HEK293 (cell line): ENCODE measurements around the gene DPYD.

ENCODE experiments used
- CTCF ChIA-PET: fragments of 350-600 bp; formaldehyde crosslinking; extraction: SDS; loops from one replicate; lab custom pipeline; 2021; ENCODE audit warnings: antibody characterized with exemption; lab: Yijun Ruan, JAX
- POLR2A ChIA-PET: fragments of 300-600 bp; formaldehyde crosslinking; extraction: SDS; loops from one replicate; lab custom pipeline; 2020; ENCODE audit warnings: antibody characterized with exemption, inconsistent platforms; lab: Yijun Ruan, JAX
- H3K27ac ChIP-seq: fragments of 200-500 bp; sonication (Bioruptor generic); 2 replicates; pipeline ENCODE4 v1.5.1; 2014; ENCODE audit warnings: low read depth, low read length, control low read depth, inconsistent platforms; ENCODE audit errors: extremely low read depth
- H3K36me3 ChIP-seq, 2 experiments: fragments of 200-500 bp in 1 of 2; sonication (Bioruptor generic) in 1 of 2; 1 replicate in 1 of 2; 2 replicates in 1 of 2; pipeline ENCODE4 v1.5.1; 2014 to 2017; ENCODE audit warnings: inconsistent platforms in 2 of 2, low read length in 2 of 2; ENCODE audit not compliant: control insufficient read depth in 2 of 2, insufficient read depth in 1 of 2
- H3K4me1 ChIP-seq: fragments of 200-500 bp; sonication (Bioruptor generic); 2 replicates; pipeline ENCODE4 v1.5.1; 2014; ENCODE audit warnings: mild to moderate bottlenecking, low read length, inconsistent platforms; ENCODE audit not compliant: control insufficient read depth, insufficient read depth
- H3K4me3 ChIP-seq: 2 replicates; pipeline ENCODE4 v1.5.1; 2011; ENCODE audit warnings: low read depth, mild to moderate bottlenecking, control low read depth, low read length, moderate library complexity
- H3K9me3 ChIP-seq: fragments of 200-500 bp; sonication (Bioruptor generic); 2 replicates; pipeline ENCODE4 v1.5.1; 2014; ENCODE audit warnings: low read depth, low read length, inconsistent platforms; ENCODE audit not compliant: control insufficient read depth, insufficient read depth
- ATF2 ChIP-seq: fragments of 450-650 bp; formaldehyde crosslinking; IDR thresholded peaks from 2 replicates; pipeline ENCODE4 v1.5.1; 2016; ENCODE audit warnings: missing biosample characterization, missing genetic modification characterization, low read depth
- KLF9 ChIP-seq: fragments of 450-650 bp; formaldehyde crosslinking; IDR thresholded peaks from 2 replicates; pipeline ENCODE4 v1.5.1; 2016; ENCODE audit warnings: missing biosample characterization, missing genetic modification characterization, low read depth
- MYNN ChIP-seq: fragments of 450-650 bp; formaldehyde crosslinking; IDR thresholded peaks from 2 replicates; pipeline ENCODE4 v1.5.1; 2016; ENCODE audit warnings: missing biosample characterization, missing genetic modification characterization, borderline replicate concordance
- MZF1 ChIP-seq: fragments of 450-650 bp; formaldehyde crosslinking; IDR thresholded peaks from 2 replicates; pipeline ENCODE4 v1.5.1; 2017; ENCODE audit warnings: missing biosample characterization, missing genetic modification characterization, borderline replicate concordance
- RBAK ChIP-seq: fragments of 450-650 bp; formaldehyde crosslinking; IDR thresholded peaks from 2 replicates; pipeline ENCODE4 v1.5.1; 2016; ENCODE audit warnings: missing biosample characterization, missing genetic modification characterization
- SCRT2 ChIP-seq: fragments of 450-650 bp; formaldehyde crosslinking; IDR thresholded peaks from 2 replicates; pipeline ENCODE4 v1.5.1; 2016; ENCODE audit warnings: missing biosample characterization, missing genetic modification characterization
- ZBTB11 ChIP-seq: fragments of 450-650 bp; formaldehyde crosslinking; conservative IDR thresholded peaks from 2 replicates; pipeline ENCODE4 v1.5.1; 2016; ENCODE audit warnings: low read depth, missing biosample characterization, missing genetic modification characterization
- ZBTB21 ChIP-seq: fragments of 450-650 bp; formaldehyde crosslinking; IDR thresholded peaks from 2 replicates; pipeline ENCODE4 v1.5.1; 2017; ENCODE audit warnings: missing biosample characterization, missing genetic modification characterization
- ZBTB48 ChIP-seq: fragments of 450-650 bp; formaldehyde crosslinking; IDR thresholded peaks from 2 replicates; pipeline ENCODE4 v1.5.1; 2016; ENCODE audit warnings: missing biosample characterization, missing genetic modification characterization
- ZNF132 ChIP-seq: fragments of 450-650 bp; formaldehyde crosslinking; IDR thresholded peaks from 2 replicates; pipeline ENCODE4 v1.5.1; 2017; ENCODE audit warnings: missing biosample characterization, missing genetic modification characterization, borderline replicate concordance
- ZNF146 ChIP-seq: fragments of 450-650 bp; formaldehyde crosslinking; IDR thresholded peaks from 2 replicates; pipeline ENCODE4 v1.5.1; 2016; ENCODE audit warnings: missing biosample characterization, missing genetic modification characterization
- ZNF174 ChIP-seq: fragments of 450-650 bp; formaldehyde crosslinking; IDR thresholded peaks from 2 replicates; pipeline ENCODE4 v1.5.0; 2017; ENCODE audit warnings: missing biosample characterization, mild to moderate bottlenecking, missing genetic modification characterization
- ZNF19 ChIP-seq: fragments of 450-650 bp; formaldehyde crosslinking; IDR thresholded peaks from 2 replicates; pipeline ENCODE4; 2016; ENCODE audit warnings: missing biosample characterization, missing genetic modification characterization, low read depth
- ZNF433 ChIP-seq: fragments of 450-650 bp; formaldehyde crosslinking; IDR thresholded peaks from 2 replicates; pipeline ENCODE4 v1.5.1; 2016; ENCODE audit warnings: missing biosample characterization, missing genetic modification characterization, low read depth
- ZNF560 ChIP-seq: fragments of 450-650 bp; formaldehyde crosslinking; IDR thresholded peaks from 2 replicates; pipeline ENCODE4 v1.5.1; 2017; ENCODE audit warnings: missing biosample characterization, missing genetic modification characterization, borderline replicate concordance
- ZNF624 ChIP-seq: fragments of 450-650 bp; formaldehyde crosslinking; IDR thresholded peaks from 2 replicates; pipeline ENCODE4 v1.5.1; 2017; ENCODE audit warnings: missing biosample characterization, missing genetic modification characterization
- TF ChIP-seq, protein P1 (sequence below): fragments of 450-650 bp; formaldehyde crosslinking; IDR thresholded peaks from 2 replicates; pipeline ENCODE4 v1.5.1; 2016; ENCODE audit warnings: missing biosample characterization, missing genetic modification characterization
- TF ChIP-seq, protein P2 (sequence below): fragments of 450-650 bp; formaldehyde crosslinking; IDR thresholded peaks from 2 replicates; pipeline ENCODE4 v1.5.1; 2017; ENCODE audit warnings: missing biosample characterization, missing genetic modification characterization
- TF ChIP-seq, protein P3 (sequence below): fragments of 450-650 bp; formaldehyde crosslinking; IDR thresholded peaks from 2 replicates; pipeline ENCODE4 v1.5.1; 2016; ENCODE audit warnings: missing biosample characterization, missing genetic modification characterization

Gene DPYD

GRCh38 chr1:97767381-97767780, 153.5 kb downstream of the DPYD start:
- CTCF ChIA-PET: no interaction called here
- TF ChIP-seq ZNF19 (tag by site-specific recombination): no peak
- no peak for TF ChIP-seq ZNF433
- TF ChIP-seq ZNF624: no peak
- TF ChIP-seq, protein P1, sequence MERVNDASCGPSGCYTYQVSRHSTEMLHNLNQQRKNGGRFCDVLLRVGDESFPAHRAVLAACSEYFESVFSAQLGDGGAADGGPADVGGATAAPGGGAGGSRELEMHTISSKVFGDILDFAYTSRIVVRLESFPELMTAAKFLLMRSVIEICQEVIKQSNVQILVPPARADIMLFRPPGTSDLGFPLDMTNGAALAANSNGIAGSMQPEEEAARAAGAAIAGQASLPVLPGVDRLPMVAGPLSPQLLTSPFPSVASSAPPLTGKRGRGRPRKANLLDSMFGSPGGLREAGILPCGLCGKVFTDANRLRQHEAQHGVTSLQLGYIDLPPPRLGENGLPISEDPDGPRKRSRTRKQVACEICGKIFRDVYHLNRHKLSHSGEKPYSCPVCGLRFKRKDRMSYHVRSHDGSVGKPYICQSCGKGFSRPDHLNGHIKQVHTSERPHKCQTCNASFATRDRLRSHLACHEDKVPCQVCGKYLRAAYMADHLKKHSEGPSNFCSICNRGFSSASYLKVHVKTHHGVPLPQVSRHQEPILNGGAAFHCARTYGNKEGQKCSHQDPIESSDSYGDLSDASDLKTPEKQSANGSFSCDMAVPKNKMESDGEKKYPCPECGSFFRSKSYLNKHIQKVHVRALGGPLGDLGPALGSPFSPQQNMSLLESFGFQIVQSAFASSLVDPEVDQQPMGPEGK: no peak
- no peak for TF ChIP-seq ZNF174 (tag by site-specific recombination)
- TF ChIP-seq ZBTB21 (tag by site-specific recombination): no peak
- TF ChIP-seq MYNN (tag by site-specific recombination): no peak
- no peak for TF ChIP-seq ZNF560 (tag by site-specific recombination)
- no peaks in the 10 kb centered on the region for H3K9me3 ChIP-seq
- POLR2A ChIA-PET: no interaction called here
- H3K27ac ChIP-seq: no peak overlapping the region
- no peak overlapping the region for H3K4me3 ChIP-seq
- no peaks in the 10 kb centered on the region for H3K36me3 ChIP-seq
- H3K4me1 ChIP-seq: no peaks in the 10 kb centered on the region

GRCh38 chr1:97764991-97765390, 155.8 kb downstream of the DPYD start:
- TF ChIP-seq, protein P2, sequence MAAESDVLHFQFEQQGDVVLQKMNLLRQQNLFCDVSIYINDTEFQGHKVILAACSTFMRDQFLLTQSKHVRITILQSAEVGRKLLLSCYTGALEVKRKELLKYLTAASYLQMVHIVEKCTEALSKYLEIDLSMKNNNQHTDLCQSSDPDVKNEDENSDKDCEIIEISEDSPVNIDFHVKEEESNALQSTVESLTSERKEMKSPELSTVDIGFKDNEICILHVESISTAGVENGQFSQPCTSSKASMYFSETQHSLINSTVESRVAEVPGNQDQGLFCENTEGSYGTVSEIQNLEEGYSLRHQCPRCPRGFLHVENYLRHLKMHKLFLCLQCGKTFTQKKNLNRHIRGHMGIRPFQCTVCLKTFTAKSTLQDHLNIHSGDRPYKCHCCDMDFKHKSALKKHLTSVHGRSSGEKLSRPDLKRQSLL (tag by site-specific recombination): no peak
- Histone ChIP-seq H3K4me3 (no peak overlapping the region), H3K36me3 (no peaks in the 10 kb centered on the region), H3K27ac (no peak overlapping the region), H3K4me1 (no peaks in the 10 kb centered on the region), H3K9me3 (no peaks in the 10 kb centered on the region)
- CTCF ChIA-PET: no interaction called here
- POLR2A ChIA-PET: no interaction called here

DNA sequence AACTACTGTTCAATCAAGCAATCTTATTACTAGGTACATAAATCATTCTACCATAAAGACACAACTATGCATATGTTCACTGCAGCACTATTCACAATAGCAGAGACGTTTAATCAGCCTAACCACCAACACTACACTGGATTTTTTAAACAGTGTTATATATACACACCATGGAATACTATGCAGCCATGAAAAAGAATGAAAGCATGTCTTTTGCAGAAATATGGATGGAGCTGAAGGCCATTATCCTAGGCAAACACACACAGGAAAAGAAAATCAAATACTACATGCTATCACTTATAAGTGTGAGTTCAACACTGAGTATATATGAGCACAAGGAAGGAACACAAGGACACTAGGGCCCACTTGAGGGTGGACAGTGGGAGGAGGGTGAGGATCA, 159.2 kb downstream of the DPYD start:
- H3K4me1 ChIP-seq: no peaks in the 10 kb centered on the region
- H3K4me3 ChIP-seq: no peak overlapping the region
- CTCF ChIA-PET: no interaction called here
- no peak overlapping the region for H3K27ac ChIP-seq
- H3K9me3 ChIP-seq: no peaks in the 10 kb centered on the region
- no peaks in the 10 kb centered on the region for H3K36me3 ChIP-seq
- no peak for TF ChIP-seq ATF2 (tag by site-specific recombination)
- peak; percentile 64; the same call in 1 of the 2 replicates for TF ChIP-seq ZNF146
- POLR2A ChIA-PET: no interaction called here

GRCh38 chr1:97759078-97759477, 161.8 kb downstream of the DPYD start:
- Histone ChIP-seq H3K4me3 (no peak overlapping the region), H3K27ac (no peak overlapping the region), H3K4me1 (no peaks in the 10 kb centered on the region), H3K36me3 (no peaks in the 10 kb centered on the region), H3K9me3 (no peaks in the 10 kb centered on the region)
- POLR2A ChIA-PET: no interaction called here
- CTCF ChIA-PET: no interaction called here
- no peak for TF ChIP-seq ZBTB48 (tag by site-specific recombination)
- TF ChIP-seq ZBTB11 (tag by site-specific recombination): no peak
- TF ChIP-seq, protein P3, sequence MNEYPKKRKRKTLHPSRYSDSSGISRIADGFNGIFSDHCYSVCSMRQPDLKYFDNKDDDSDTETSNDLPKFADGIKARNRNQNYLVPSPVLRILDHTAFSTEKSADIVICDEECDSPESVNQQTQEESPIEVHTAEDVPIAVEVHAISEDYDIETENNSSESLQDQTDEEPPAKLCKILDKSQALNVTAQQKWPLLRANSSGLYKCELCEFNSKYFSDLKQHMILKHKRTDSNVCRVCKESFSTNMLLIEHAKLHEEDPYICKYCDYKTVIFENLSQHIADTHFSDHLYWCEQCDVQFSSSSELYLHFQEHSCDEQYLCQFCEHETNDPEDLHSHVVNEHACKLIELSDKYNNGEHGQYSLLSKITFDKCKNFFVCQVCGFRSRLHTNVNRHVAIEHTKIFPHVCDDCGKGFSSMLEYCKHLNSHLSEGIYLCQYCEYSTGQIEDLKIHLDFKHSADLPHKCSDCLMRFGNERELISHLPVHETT: no peak
- TF ChIP-seq RBAK (tag by site-specific recombination): no peak
- TF ChIP-seq KLF9: no peak
- no peak for TF ChIP-seq ZNF132
- no peak for TF ChIP-seq SCRT2 (tag by site-specific recombination)
- TF ChIP-seq MZF1 (tag by site-specific recombination): no peak
